SK-N-SH treated with all-trans-retinoic acid at 6 μM for 48 hours (cell line): ENCODE data around the gene C1QTNF12.

ENCODE experiments used
- BACH2 ChIP-seq: fragments of 250-450 bp; sonication (Bioruptor Pico); IDR thresholded peaks from 2 replicates; pipeline ENCODE4 v1.9.0; 2021; ENCODE audit warnings: mild to moderate bottlenecking, borderline replicate concordance
- ESRRG ChIP-seq: fragments of 250-450 bp; sonication (Bioruptor Pico); IDR thresholded peaks from 2 replicates; pipeline ENCODE4 v1.6.1; 2021; ENCODE audit warnings: mild to moderate bottlenecking
- GLIS3 ChIP-seq: fragments of 250-450 bp; sonication (Bioruptor Pico); IDR thresholded peaks from 2 replicates; pipeline ENCODE4 v1.5.0; 2020; ENCODE audit warnings: mild to moderate bottlenecking, moderate library complexity
- ZFP3 ChIP-seq: fragments of 250-450 bp; sonication (Bioruptor Pico); IDR thresholded peaks from 2 replicates; pipeline ENCODE4 v1.5.0; 2020; ENCODE audit warnings: mild to moderate bottlenecking, moderate library complexity
- ZFP30 ChIP-seq: fragments of 450-650 bp; formaldehyde crosslinking; IDR thresholded peaks from 2 replicates; pipeline ENCODE4 v1.5.0; 2022; ENCODE audit warnings: mild to moderate bottlenecking, moderate library complexity
- ZNF70 ChIP-seq: fragments of 450-650 bp; formaldehyde crosslinking; IDR thresholded peaks from 2 replicates; pipeline ENCODE4 v1.5.0; 2020; ENCODE audit warnings: mild to moderate bottlenecking, moderate library complexity
- ZNF8 ChIP-seq: fragments of 450-650 bp; formaldehyde crosslinking; IDR thresholded peaks from 2 replicates; pipeline ENCODE4 v1.5.0; 2020; ENCODE audit warnings: mild to moderate bottlenecking, moderate library complexity
- TF ChIP-seq, protein P1 (sequence below): fragments of 250-450 bp; sonication (Bioruptor Pico); IDR thresholded peaks from 2 replicates; pipeline ENCODE4 v1.8.0; 2020; ENCODE audit warnings: mild to moderate bottlenecking, moderate library complexity, borderline replicate concordance

GRCh38 chr1:1273512-1274298 is 27.2 kb upstream of the C1QTNF12 start, which contains the start of gene UBE2J2:
- no peak for TF ChIP-seq ZFP3 (CRISPR knock-in tag)
- TF ChIP-seq ZNF70 (CRISPR knock-in tag): no peak
- TF ChIP-seq, protein P1, sequence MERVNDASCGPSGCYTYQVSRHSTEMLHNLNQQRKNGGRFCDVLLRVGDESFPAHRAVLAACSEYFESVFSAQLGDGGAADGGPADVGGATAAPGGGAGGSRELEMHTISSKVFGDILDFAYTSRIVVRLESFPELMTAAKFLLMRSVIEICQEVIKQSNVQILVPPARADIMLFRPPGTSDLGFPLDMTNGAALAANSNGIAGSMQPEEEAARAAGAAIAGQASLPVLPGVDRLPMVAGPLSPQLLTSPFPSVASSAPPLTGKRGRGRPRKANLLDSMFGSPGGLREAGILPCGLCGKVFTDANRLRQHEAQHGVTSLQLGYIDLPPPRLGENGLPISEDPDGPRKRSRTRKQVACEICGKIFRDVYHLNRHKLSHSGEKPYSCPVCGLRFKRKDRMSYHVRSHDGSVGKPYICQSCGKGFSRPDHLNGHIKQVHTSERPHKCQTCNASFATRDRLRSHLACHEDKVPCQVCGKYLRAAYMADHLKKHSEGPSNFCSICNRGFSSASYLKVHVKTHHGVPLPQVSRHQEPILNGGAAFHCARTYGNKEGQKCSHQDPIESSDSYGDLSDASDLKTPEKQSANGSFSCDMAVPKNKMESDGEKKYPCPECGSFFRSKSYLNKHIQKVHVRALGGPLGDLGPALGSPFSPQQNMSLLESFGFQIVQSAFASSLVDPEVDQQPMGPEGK (CRISPR knock-in tag): no peak
- TF ChIP-seq ZFP30 (CRISPR knock-in tag): no peak
- TF ChIP-seq GLIS3 (CRISPR knock-in tag): no peak
- no peak for TF ChIP-seq ZNF8 (CRISPR knock-in tag)
- no peak for TF ChIP-seq BACH2 (CRISPR knock-in tag)
- TF ChIP-seq ESRRG (CRISPR knock-in tag): no peak
